Measurements from ENCODE around the gene TMEM26. TPM values are rescaled to one million over a fixed set of nuclear protein-coding genes. Genes with fewer than 3 reads are reported as not detected.

Gene TMEM26
- polyA plus RNA-seq, 2 of the 4 experiments (the other 2 are of a cell fraction), result 0.03 to 0.10 TPM

- CTCF ChIA-PET, result interaction anchor here (0.7 to 1.0 kb wide), 2 partner anchors 14 to 1800 kb away, joined by 3 read pairs; no protein-coding TSS in a partner anchor
- Histone ChIP-seq H3K9me3 (no peaks in the 10 kb centered on the region), H3K4me1 (no peaks in the 10 kb centered on the region), H3K4me2 (no peak overlapping the region), H3K4me3 (no peak overlapping the region), H3K27ac (no peak overlapping the region)
- WGBS (ENCODE audit: missing lambda C conversion rate), result 60% methylated on average over 2 of the region's 2 CpGs
- DNase-seq (ENCODE audit: low read depth in 1 of 2, low spot score in 1 of 2), result no peak
- POLR2A ChIA-PET, result no interaction called here
- FAIRE-seq, result peak; percentile 77
- ATAC-seq, result no peak
- TF ChIP-seq NR3C1 (IDR thresholded peaks at IDR 0.05) (no peak), HMGXB4 (CRISPR knock-in tag; IDR thresholded peaks at IDR 0.05; ENCODE audit: borderline replicate concordance) (no peak), NPAS2 (CRISPR knock-in tag; IDR thresholded peaks at IDR 0.05; ENCODE audit: borderline replicate concordance) (no peak), KDM5A (IDR thresholded peaks at IDR 0.05) (no peak), EHF (CRISPR knock-in tag; IDR thresholded peaks at IDR 0.05) (no peak), GATA3 (IDR thresholded peaks at IDR 0.05; ENCODE audit: borderline replicate concordance) (no peak), CHD4 (IDR thresholded peaks at IDR 0.05; ENCODE audit: borderline replicate concordance) (no peak), ZC3H11A (IDR thresholded peaks at IDR 0.05) (no peak), HOXA7 (CRISPR knock-in tag; IDR thresholded peaks at IDR 0.05) (no peak), MAFK (IDR thresholded peaks at IDR 0.05; ENCODE audit: partially characterized antibody) (no peak), POLR2AphosphoS2 (conservative IDR thresholded peaks at IDR 0.05; ENCODE audit: low read length) (no peak), JUNB (IDR thresholded peaks at IDR 0.05) (no peak), CBX2 (IDR thresholded peaks at IDR 0.05; ENCODE audit: borderline replicate concordance, low read depth) (no peak)
- TF ChIP-seq, protein P1, sequence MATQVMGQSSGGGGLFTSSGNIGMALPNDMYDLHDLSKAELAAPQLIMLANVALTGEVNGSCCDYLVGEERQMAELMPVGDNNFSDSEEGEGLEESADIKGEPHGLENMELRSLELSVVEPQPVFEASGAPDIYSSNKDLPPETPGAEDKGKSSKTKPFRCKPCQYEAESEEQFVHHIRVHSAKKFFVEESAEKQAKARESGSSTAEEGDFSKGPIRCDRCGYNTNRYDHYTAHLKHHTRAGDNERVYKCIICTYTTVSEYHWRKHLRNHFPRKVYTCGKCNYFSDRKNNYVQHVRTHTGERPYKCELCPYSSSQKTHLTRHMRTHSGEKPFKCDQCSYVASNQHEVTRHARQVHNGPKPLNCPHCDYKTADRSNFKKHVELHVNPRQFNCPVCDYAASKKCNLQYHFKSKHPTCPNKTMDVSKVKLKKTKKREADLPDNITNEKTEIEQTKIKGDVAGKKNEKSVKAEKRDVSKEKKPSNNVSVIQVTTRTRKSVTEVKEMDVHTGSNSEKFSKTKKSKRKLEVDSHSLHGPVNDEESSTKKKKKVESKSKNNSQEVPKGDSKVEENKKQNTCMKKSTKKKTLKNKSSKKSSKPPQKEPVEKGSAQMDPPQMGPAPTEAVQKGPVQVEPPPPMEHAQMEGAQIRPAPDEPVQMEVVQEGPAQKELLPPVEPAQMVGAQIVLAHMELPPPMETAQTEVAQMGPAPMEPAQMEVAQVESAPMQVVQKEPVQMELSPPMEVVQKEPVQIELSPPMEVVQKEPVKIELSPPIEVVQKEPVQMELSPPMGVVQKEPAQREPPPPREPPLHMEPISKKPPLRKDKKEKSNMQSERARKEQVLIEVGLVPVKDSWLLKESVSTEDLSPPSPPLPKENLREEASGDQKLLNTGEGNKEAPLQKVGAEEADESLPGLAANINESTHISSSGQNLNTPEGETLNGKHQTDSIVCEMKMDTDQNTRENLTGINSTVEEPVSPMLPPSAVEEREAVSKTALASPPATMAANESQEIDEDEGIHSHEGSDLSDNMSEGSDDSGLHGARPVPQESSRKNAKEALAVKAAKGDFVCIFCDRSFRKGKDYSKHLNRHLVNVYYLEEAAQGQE (IDR thresholded peaks at IDR 0.05), result no peak
- TF ChIP-seq, protein P2, sequence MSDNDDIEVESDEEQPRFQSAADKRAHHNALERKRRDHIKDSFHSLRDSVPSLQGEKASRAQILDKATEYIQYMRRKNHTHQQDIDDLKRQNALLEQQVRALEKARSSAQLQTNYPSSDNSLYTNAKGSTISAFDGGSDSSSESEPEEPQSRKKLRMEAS (IDR thresholded peaks at IDR 0.05), result no peak
- TF ChIP-seq, protein P3, sequence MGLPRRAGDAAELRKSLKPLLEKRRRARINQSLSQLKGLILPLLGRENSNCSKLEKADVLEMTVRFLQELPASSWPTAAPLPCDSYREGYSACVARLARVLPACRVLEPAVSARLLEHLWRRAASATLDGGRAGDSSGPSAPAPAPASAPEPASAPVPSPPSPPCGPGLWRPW (IDR thresholded peaks at IDR 0.05), result no peak
Observed at GRCh38 chr10:61492364-61492995, 39.3 kb upstream of the TMEM26 start.

- no peak for FAIRE-seq
- ATAC-seq, result no peak
- no peaks in the 10 kb centered on the region for H3K4me1 ChIP-seq
- H3K9me3 ChIP-seq, result no peaks in the 10 kb centered on the region
- WGBS (ENCODE audit: missing lambda C conversion rate), result 22% methylated on average over 5 of the region's 5 CpGs
- no peak overlapping the region for H3K27ac ChIP-seq
- H3K4me3 ChIP-seq, result no peak overlapping the region
- no peak for DNase-seq (ENCODE audit: low read depth in 1 of 2, low spot score in 1 of 2)
- CTCF ChIA-PET, result no interaction called here
- POLR2A ChIA-PET, result no interaction called here
- no peak overlapping the region for H3K4me2 ChIP-seq
- no peak for TF ChIP-seq EP300 (IDR thresholded peaks at IDR 0.05)
- TF ChIP-seq CEBPB (IDR thresholded peaks at IDR 0.05), result no peak
- TF ChIP-seq MAZ (IDR thresholded peaks at IDR 0.05; ENCODE audit: borderline replicate concordance, low read depth, low read length), result no peak
- TF ChIP-seq FOSB (CRISPR knock-in tag; IDR thresholded peaks at IDR 0.05), result no peak
- no peak for TF ChIP-seq FOSL2 (IDR thresholded peaks at IDR 0.05)
- no peak for TF ChIP-seq FOSL2 (CRISPR knock-in tag; IDR thresholded peaks at IDR 0.05)
- TF ChIP-seq BCL3 (IDR thresholded peaks at IDR 0.05), result no peak
- no peak for TF ChIP-seq HMGXB4 (CRISPR knock-in tag; IDR thresholded peaks at IDR 0.05; ENCODE audit: borderline replicate concordance)
- TF ChIP-seq ZC3H11A (IDR thresholded peaks at IDR 0.05), result no peak
- TF ChIP-seq JUNB (IDR thresholded peaks at IDR 0.05), result no peak
- TF ChIP-seq KDM5A (IDR thresholded peaks at IDR 0.05), result no peak
- no peak for TF ChIP-seq SMC3 (IDR thresholded peaks at IDR 0.05)
- TF ChIP-seq, protein P4, sequence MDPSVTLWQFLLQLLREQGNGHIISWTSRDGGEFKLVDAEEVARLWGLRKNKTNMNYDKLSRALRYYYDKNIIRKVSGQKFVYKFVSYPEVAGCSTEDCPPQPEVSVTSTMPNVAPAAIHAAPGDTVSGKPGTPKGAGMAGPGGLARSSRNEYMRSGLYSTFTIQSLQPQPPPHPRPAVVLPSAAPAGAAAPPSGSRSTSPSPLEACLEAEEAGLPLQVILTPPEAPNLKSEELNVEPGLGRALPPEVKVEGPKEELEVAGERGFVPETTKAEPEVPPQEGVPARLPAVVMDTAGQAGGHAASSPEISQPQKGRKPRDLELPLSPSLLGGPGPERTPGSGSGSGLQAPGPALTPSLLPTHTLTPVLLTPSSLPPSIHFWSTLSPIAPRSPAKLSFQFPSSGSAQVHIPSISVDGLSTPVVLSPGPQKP (IDR thresholded peaks at IDR 0.05; ENCODE audit: low read depth, low read length), result no peak
- no peak for TF ChIP-seq EHMT2 (IDR thresholded peaks at IDR 0.05; ENCODE audit: low read depth)
Observed at GRCh38 chr10:61487506-61487905, 34.3 kb upstream of the TMEM26 start.
